ENCODE results near the gene SKIC8. TPM values are rescaled to one million over a fixed set of nuclear protein-coding genes. Genes with fewer than 3 reads are reported as not detected.

SKIC8 gene
- total RNA-seq, 1 donor from 2014 or later = 55.7 TPM

- peak; percentile 67 for DNase-seq (ENCODE audit: low spot score)
Observed at GRCh38 chr15:78291698-78292097, 7.7 kb downstream of the SKIC8 start.

GRCh38 chr15:78291052-78291451, 8.4 kb downstream of the SKIC8 start:
- DNase-seq (ENCODE audit: low spot score) = no peak

- no peak for DNase-seq (ENCODE audit: low spot score)
Observed at GRCh38 chr15:78290222-78290621, 9.2 kb downstream of the SKIC8 start.

DNA sequence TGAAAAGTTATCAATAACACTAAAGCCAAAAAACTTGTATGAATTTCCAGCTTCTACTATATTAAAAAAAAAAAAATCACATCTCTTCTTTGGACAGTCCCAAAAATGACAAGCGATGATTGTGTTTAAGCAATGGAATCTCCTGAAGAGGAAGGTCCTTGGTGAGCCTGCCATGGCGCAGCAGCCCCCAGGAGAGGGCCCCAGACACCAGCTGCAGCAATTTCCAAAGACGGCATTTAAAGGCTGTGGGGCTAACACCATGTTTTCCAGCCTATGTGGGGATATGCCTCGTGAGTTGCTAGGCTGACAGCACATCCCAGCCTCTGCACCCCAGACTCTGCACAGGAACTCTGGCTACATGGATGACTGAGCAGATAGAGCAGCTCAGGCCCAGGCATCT, 14.7 kb downstream of the SKIC8 start:
- no peak for DNase-seq (ENCODE audit: low spot score)

GRCh38 chr15:78282324-78282723, 17.1 kb downstream of the SKIC8 start:
- DNase-seq (ENCODE audit: low spot score) = no peak

DNA sequence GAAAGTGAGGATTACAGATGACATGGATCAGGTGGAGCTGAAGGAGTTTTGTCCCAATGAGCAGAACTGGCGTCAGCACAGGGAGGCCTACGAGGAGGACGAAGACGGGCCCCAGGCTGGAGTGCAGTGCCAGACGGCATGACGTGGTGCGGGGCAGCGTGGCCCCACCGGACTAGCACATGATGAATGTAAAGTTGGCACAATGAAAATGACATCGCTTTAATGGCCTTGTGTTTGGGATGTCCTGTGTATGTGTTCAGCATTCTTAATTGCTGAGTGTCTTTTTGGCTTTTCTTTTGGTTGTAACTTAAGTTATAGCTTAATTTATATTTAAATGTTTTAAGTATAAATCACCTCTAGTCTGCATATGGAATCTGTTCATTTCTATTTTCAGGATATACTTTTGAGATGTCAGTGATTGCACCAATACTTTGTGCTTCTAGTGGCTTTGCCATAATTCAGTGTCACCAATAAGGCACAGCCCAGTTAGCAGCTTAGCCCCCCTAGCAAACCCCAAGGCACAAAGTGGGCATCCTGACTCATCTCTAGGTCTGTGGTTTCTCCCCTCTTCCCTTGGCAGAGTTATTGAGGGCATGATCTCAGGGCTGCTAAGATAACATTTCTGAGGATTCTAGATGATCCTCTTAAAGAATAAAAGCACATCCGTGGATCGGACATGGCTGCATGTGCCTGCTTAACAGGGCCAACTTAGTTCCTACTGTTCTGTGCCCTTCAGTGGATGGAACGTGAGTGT, 18.9 kb downstream of the SKIC8 start:
- DNase-seq (ENCODE audit: low spot score) = no peak

DNA sequence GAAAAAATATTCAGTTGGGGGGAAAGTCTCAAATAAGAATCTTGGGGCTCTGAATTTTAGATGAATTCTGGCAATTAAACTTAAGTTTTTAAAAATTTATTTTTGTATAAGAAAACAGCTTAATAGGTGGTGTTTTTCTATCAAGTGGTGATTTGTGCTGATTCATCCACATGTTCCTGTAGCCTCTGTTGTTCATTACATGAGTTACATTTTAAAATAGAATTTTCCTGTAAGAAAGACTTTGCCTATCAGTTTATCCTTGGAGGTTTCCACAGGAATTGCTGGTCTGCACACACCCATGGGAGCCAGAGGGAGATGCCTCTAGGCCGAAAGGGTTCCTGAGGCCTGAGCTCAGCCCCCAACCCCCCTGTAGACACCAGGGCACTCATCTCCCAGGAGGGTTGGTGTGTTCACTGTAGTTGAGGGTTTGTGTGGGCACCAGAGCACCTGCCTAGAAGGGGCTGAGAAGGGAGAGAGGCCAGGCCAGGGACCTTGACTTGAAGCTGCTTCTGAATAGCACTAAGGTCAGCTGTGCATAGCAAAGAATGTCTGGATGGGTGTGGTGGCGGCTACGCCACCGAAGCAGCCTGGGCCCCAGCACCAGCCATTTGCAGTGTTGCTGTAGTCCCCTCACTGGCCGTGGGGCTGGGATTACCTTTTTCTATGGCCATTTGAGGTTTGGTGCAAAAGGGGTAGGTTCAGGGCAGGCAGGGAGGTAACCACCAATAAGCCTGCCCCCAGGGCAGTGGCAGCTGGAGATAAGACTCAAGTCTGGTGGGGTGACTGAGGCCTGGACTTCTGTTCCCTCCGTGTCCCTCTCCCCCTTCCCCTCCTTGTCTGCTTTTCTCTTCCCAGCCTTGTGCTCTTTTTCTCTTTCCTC, 23.1 kb downstream of the SKIC8 start:
- no peak for DNase-seq (ENCODE audit: low spot score)

DNA sequence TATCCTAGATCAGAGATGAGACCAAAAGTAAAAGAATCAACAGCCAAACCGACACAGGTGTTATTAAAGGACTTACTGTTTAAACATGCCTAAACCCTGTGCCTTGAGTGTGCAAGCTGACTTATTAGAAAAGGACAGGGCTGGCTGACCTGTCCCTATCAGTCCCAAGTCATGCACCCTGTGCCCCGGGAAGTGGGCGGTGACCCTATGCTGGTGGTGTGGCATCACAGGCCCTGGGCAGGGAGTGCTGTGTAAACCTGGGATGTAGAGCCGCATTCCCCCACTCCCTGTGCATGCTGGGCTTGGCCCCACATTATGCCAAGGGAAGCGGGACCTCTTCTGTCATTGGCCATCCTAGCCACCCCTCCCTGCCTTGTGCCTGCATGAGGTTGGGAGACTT, 24.4 kb downstream of the SKIC8 start:
- DNase-seq (ENCODE audit: low spot score) = no peak

- no peak for DNase-seq (ENCODE audit: low spot score)
Observed at GRCh38 chr15:78272776-78273175, 26.6 kb downstream of the SKIC8 start.

DNA sequence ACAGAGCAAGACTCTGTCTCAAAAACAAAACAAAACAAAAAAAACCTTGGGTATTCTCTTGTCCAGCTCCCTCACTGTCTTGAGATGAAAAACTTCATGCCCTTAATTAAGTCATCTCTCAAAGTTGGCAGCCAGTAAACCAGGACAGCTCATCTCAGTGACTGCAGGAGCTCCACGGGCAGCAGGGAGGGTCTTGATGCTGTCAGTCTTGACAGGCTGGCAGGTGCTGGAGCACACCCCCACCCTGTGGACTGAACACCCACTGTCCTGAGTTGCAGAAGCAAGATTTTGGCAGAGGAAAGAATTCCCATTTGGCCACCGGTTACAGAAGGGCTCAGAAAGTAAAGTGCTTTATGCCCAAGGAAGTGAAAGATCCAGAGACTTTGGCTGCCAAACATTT, 27.1 kb downstream of the SKIC8 start:
- no peak for DNase-seq (ENCODE audit: low spot score)

GRCh38 chr15:78266806-78267205, 32.6 kb downstream of the SKIC8 start:
- DNase-seq (ENCODE audit: low spot score) = no peak

DNA sequence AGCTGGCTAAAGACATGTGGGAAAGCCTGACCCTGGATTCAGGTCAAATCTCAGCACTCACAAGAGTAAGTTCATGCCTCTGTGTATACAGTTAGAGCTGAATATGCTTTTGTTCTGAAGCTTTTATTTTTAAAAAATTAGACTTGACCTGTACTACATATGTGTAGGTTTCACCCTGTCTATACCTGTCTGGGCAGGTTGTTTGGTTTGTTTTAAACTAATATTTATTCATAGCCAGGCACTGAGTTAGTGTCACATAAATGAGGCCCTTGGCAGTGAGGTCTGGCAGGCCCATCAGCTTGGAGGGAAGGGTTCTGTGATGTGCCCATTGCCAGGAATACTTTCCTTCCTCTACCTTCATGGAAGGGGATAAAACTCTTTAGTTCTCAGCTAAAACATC, 33.2 kb downstream of the SKIC8 start:
- DNase-seq (ENCODE audit: low spot score) = no peak

DNA sequence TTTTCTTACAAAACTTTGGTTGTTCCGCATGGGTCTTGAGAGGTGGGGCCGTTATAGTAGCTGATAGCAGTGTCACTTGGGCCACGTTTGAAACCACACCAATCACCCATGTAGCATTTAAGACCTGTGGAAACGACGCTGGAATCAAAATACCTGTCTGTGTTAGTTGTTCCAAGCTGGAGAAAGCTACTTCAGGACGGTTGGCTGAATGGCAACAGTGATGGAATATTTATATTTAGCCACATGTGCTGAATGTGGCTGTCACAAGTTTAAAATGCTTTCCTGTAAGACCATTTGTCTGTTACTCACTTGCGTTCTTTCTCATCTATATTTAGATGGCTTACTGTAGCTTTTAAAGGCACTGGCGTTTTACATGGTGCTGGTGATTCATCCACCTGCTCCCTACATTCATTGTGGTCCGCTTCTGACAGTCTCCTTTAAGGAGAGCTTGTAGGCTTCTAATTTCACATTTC, 33.6 kb downstream of the SKIC8 start:
- DNase-seq (ENCODE audit: low spot score) = no peak

- no peak for DNase-seq (ENCODE audit: low spot score)
Observed at GRCh38 chr15:78265137-78265460, 34.3 kb downstream of the SKIC8 start.

- peak; percentile 60 for DNase-seq (ENCODE audit: low spot score)
Observed at GRCh38 chr15:78264304-78265136, 34.9 kb downstream of the SKIC8 start, which contains the start of gene DNAJA4. TSS of gene DNAJA4 (plus strand) at chr15:78264562. CDS start at chr15:78264764, 202 bp downstream.

DNA sequence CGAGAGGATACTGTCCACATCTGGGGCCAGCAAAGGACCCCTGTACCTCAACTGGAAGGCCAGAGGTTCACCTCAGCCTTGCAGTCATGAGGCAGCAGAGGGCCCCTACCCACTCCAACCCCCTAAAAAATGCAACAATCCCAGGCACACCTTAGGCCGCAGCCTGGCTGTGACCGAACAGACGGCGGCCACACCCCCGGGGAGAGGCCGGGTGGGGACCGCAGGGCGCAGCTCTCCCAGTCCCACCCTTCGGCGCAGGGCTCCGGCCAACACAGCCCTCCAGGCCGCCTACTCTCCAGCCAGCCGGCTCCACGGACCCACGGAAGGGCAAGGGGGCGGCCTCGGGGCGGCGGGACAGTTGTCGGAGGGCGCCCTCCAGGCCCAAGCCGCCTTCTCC, 35.5 kb downstream of the SKIC8 start:
- DNase-seq (ENCODE audit: low spot score) = peak; percentile 56

DNA sequence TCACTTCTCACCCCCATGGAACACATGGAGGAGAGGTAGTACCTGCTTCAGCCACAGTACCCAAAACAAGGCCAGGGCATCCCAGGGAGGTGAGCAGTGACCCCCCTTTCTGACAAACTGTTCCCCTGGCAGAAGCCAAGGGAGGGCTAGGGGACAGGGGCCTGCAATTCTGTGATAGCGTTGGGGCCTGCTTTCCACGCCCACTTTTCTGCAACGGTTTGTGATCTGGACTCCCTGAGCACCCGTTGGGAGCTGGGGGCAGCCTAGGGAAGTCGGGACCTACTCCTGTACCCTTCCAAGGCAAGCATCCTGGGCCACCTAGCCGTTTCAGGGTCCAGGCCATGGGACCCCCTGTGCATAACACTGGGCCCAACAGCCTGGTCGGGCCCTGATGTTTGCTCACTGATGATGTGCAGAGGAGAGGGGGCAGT, 36.0 kb downstream of the SKIC8 start:
- DNase-seq (ENCODE audit: low spot score) = no peak

GRCh38 chr15:78261062-78261461, 38.3 kb downstream of the SKIC8 start:
- DNase-seq (ENCODE audit: low spot score) = no peak

GRCh38 chr15:78260489-78260888, 38.9 kb downstream of the SKIC8 start:
- no peak for DNase-seq (ENCODE audit: low spot score)

DNA sequence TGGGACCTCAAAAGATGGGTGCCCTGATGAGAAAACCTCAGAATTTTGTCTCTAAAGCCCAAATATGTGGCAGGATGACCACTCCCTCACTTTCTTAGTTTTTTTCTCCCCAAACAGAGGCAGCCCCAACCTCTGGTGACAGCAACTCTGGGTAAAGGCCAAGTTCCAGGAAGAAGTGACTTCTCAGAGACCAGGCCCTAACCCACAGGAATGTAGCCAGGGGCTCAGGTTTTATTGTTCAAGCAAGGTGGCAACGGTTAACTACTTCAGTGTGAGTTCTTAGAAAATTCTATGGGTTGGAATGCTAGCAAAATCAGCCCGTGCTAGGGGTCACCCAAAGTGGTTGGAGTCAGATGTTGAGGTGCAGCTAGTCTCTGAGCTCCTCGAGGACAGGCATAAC, 40.2 kb downstream of the SKIC8 start:
- no peak for DNase-seq (ENCODE audit: low spot score)

GRCh38 chr15:78257681-78258080, 41.7 kb downstream of the SKIC8 start:
- no peak for DNase-seq (ENCODE audit: low spot score)

DNA sequence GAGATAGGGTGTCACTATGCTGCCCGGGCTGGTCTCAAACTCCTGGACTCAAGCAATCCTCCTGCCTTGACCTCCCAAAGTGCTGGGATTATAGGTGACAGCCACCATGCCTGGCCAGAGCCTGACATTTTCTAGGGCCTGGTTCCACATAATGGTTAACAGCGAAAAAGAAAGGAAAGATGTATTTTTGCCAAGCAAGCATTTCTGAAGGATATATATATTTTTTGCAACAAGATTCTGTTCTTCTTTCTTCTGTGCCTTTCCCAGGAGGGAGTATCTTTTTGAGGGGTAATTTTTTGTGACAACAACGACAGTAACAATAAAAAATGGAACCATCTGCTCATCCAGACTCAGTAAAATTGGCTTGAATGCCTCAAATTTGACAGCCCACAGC, 43.4 kb downstream of the SKIC8 start:
- no peak for DNase-seq (ENCODE audit: low spot score)
